ENCODE measurements around the gene DSCAML1.

DSCAML1 gene

GRCh38 chr11:117396970-117397369 lies 400.0 kb downstream of the DSCAML1 start:
- Histone ChIP-seq H3K27me3 (replicated peaks) (no peaks in the 10 kb centered on the region), H3K27ac (no peak overlapping the region), H3K36me3 (replicated peaks) (peaks cover 62% of the 10 kb centered on the region), H3K4me3 (ENCODE audit: low read depth, low read length) (no peak overlapping the region)
- no peak for DNase-seq
- no peak for TF ChIP-seq CTCF (IDR thresholded peaks at IDR 0.05; ENCODE audit: low read depth, low read length, missing control alignments)
- in situ Hi-C loops (cut with HindIII; ENCODE audit: low pct_ligation_motif_present, low sequenced_read_pairs) = no loop called here

GRCh38 chr11:117395476-117395875 lies 401.5 kb downstream of the DSCAML1 start:
- Histone ChIP-seq H3K27ac (no peak overlapping the region), H3K4me3 (ENCODE audit: low read depth, low read length) (no peak overlapping the region), H3K36me3 (replicated peaks) (peaks cover 77% of the 10 kb centered on the region), H3K27me3 (replicated peaks) (no peaks in the 10 kb centered on the region)
- TF ChIP-seq CTCF (IDR thresholded peaks at IDR 0.05; ENCODE audit: low read depth, low read length, missing control alignments) = no peak
- in situ Hi-C loops (cut with HindIII; ENCODE audit: low pct_ligation_motif_present, low sequenced_read_pairs) = no loop called here
- DNase-seq = no peak

- Histone ChIP-seq H3K27me3 (replicated peaks) (no peaks in the 10 kb centered on the region), H3K36me3 (replicated peaks) (peaks cover 77% of the 10 kb centered on the region), H3K27ac (no peak overlapping the region), H3K4me3 (ENCODE audit: low read depth, low read length) (no peak overlapping the region)
- no peak for DNase-seq
- TF ChIP-seq CTCF (IDR thresholded peaks at IDR 0.05; ENCODE audit: low read depth, low read length, missing control alignments) = no peak
- in situ Hi-C loops (cut with HindIII; ENCODE audit: low pct_ligation_motif_present, low sequenced_read_pairs) = no loop called here
Measured at GRCh38 chr11:117394221-117394925, 402.6 kb downstream of the DSCAML1 start.

- DNase-seq = no peak
- no peak for TF ChIP-seq CTCF (IDR thresholded peaks at IDR 0.05; ENCODE audit: low read depth, low read length, missing control alignments)
- Histone ChIP-seq H3K27me3 (replicated peaks) (no peaks in the 10 kb centered on the region), H3K36me3 (replicated peaks) (peaks cover 70% of the 10 kb centered on the region), H3K27ac (no peak overlapping the region), H3K4me3 (ENCODE audit: low read depth, low read length) (no peak overlapping the region)
- in situ Hi-C loops (cut with HindIII; ENCODE audit: low pct_ligation_motif_present, low sequenced_read_pairs) = no loop called here
Measured at GRCh38 chr11:117392979-117393378, 404.0 kb downstream of the DSCAML1 start.

GRCh38 chr11:117392001-117392690 lies 404.9 kb downstream of the DSCAML1 start:
- no peak for DNase-seq

More at GRCh38 chr11:117392001-117392690, 404.9 kb downstream of the DSCAML1 start:
- Histone ChIP-seq H3K27ac (no peak overlapping the region), H3K36me3 (replicated peaks) (peaks cover 65% of the 10 kb centered on the region), H3K4me3 (ENCODE audit: low read depth, low read length) (no peak overlapping the region), H3K27me3 (replicated peaks) (no peaks in the 10 kb centered on the region)
- in situ Hi-C loops (cut with HindIII; ENCODE audit: low pct_ligation_motif_present, low sequenced_read_pairs) = no loop called here
- no peak for TF ChIP-seq CTCF (IDR thresholded peaks at IDR 0.05; ENCODE audit: low read depth, low read length, missing control alignments)

Measured in brain microvascular endothelial cell (primary cell).